Karpas-422 (cell line): ENCODE data around the gene AP2A2. TPM values are rescaled to one million over a fixed set of nuclear protein-coding genes. Genes with fewer than 3 reads are reported as not detected.

ENCODE experiments used
- DNase-seq: peaks from one replicate; pipeline ENCODE4 v3.0.0-alpha.2; 2015
- H2AFZ ChIP-seq: fragments of 200-600 bp; sonication (generic); 2 replicates; pipeline ENCODE4 v1.6.1; 2014; ENCODE audit warnings: antibody characterized with exemption, low read length, mixed read lengths
- H3K27ac ChIP-seq: fragments of 200-600 bp; sonication (generic); 2 replicates; pipeline ENCODE4 v1.5.1; 2014; ENCODE audit warnings: mild to moderate bottlenecking, low read length, moderate library complexity
- H3K27me3 ChIP-seq: fragments of 200-600 bp; sonication (generic); 2 replicates; pipeline ENCODE4 v1.6.1; 2014; ENCODE audit warnings: low read length, mixed read lengths
- H3K36me3 ChIP-seq: fragments of 200-600 bp; sonication (generic); 2 replicates; pipeline ENCODE4 v1.6.1; 2014; ENCODE audit warnings: low read length, mixed read lengths; ENCODE audit not compliant: insufficient read depth
- H3K4me1 ChIP-seq: fragments of 200-600 bp; sonication (generic); 2 replicates; pipeline ENCODE4 v1.6.1; 2014; ENCODE audit warnings: mild to moderate bottlenecking, low read length, mixed read lengths
- H3K4me2 ChIP-seq: fragments of 200-600 bp; sonication (generic); 2 replicates; pipeline ENCODE4 v1.6.1; 2014; ENCODE audit warnings: low read length, low read depth, mild to moderate bottlenecking; ENCODE audit not compliant: poor library complexity, severe bottlenecking
- H3K4me3 ChIP-seq: fragments of 200-600 bp; sonication (generic); 2 replicates; pipeline ENCODE4 v1.5.1; 2014; ENCODE audit warnings: mild to moderate bottlenecking, antibody characterized with exemption, low read length, mixed read lengths
- H3K79me2 ChIP-seq: fragments of 200-600 bp; sonication (generic); 2 replicates; pipeline ENCODE4 v1.6.1; 2014; ENCODE audit warnings: mild to moderate bottlenecking, low read length, mixed read lengths
- H3K9ac ChIP-seq: fragments of 200-600 bp; sonication (generic); 2 replicates; pipeline ENCODE4 v1.6.0; 2014; ENCODE audit warnings: low read length
- H3K9me2 ChIP-seq: fragments of 200-600 bp; sonication (generic), shearing (Covaris generic); replicated peaks from 2 replicates; pipeline ENCODE4 v1.6.0; 2014; ENCODE audit warnings: mild to moderate bottlenecking, low read length, moderate library complexity; ENCODE audit not compliant: insufficient read depth
- H3K9me3 ChIP-seq: fragments of 300-700, 200-600 bp; sonication (generic); 2 replicates; pipeline ENCODE4 v1.6.1; 2014; ENCODE audit warnings: low read length, mixed read lengths
- H4K20me1 ChIP-seq: fragments of 200-600 bp; sonication (generic); 2 replicates; pipeline ENCODE4 v1.6.1; 2014; ENCODE audit warnings: mild to moderate bottlenecking, antibody characterized with exemption, low read length, low read depth; ENCODE audit not compliant: insufficient read depth
- total RNA-seq: library from RNA; depleted of rRNA; stranded (reverse); fragments of >200 nt; shearing (Covaris generic); gene quantifications from 2 replicates; pipeline ENCODE4 v1.2.3, GENCODE V29; 2014; ENCODE audit warnings: low replicate concordance

The AP2A2 gene
- total RNA-seq, 1 experiment from 2014 or later: 34.6 TPM

DNA sequence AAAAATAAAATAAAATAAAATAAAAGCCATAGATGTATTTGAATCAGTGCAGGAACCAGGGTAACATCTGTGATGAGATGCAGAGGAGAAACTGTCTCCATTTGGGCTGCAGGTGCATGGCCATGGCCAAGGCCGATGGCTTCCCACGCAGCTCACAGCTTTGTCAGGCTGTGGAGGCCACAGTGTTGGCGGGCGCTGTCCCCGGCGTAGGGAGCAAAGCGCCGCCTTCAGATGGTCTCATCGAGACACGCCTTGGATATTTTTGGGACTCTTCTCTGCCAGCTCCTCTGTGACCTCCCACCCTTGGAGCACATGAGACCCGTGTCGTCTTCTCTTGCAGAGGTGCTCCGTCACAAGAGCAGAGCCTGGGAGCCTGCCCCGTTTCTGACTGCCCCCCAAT lies 72.2 kb downstream of the AP2A2 start:
- no peaks in the 10 kb centered on the region for H3K36me3 ChIP-seq
- H3K27me3 ChIP-seq: no peaks in the 10 kb centered on the region
- no peak overlapping the region for H3K27ac ChIP-seq

DNA sequence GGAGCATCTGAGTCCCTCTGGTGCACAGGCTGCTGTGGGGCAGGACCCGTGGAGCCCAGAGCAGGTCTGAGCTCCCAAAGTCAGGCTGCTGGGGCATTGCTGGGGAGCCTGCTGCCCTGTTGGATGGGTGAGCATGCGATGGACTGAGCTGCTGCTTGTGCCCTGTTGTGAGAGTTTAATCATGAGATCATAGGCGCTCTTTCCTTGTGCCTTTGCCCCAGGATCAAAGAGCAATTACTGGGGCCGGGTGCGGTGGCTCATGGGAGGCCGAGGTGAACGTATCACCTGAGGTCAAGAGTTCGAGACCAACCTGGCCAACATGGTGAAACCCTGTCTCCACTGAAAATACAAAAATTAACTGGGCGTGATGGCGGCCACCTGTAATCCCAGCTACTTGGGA lies 73.3 kb downstream of the AP2A2 start:
- H3K4me3 ChIP-seq: no peak overlapping the region
- H3K4me2 ChIP-seq: no peak overlapping the region
- H2AFZ ChIP-seq: no peak overlapping the region
- H3K36me3 ChIP-seq: no peaks in the 10 kb centered on the region
- no peaks in the 10 kb centered on the region for H4K20me1 ChIP-seq
- no peaks in the 10 kb centered on the region for H3K27me3 ChIP-seq
- no peaks in the 10 kb centered on the region for H3K79me2 ChIP-seq
- H3K9me3 ChIP-seq: no peaks in the 10 kb centered on the region
- no peak overlapping the region for H3K9ac ChIP-seq
- no peak for DNase-seq
- H3K27ac ChIP-seq: no peak overlapping the region
- no peaks in the 10 kb centered on the region for H3K4me1 ChIP-seq
- H3K9me2 ChIP-seq: no peaks in the 10 kb centered on the region

More for the DNA sequence above, 72.2 kb downstream of the AP2A2 start:
- Histone ChIP-seq H3K79me2 (no peaks in the 10 kb centered on the region), H2AFZ (no peak overlapping the region), H3K9ac (no peak overlapping the region), H3K4me3 (no peak overlapping the region), H3K4me2 (no peak overlapping the region), H3K4me1 (no peaks in the 10 kb centered on the region), H3K9me3 (no peaks in the 10 kb centered on the region), H3K9me2 (no peaks in the 10 kb centered on the region), H4K20me1 (no peaks in the 10 kb centered on the region)
- no peak for DNase-seq

DNA sequence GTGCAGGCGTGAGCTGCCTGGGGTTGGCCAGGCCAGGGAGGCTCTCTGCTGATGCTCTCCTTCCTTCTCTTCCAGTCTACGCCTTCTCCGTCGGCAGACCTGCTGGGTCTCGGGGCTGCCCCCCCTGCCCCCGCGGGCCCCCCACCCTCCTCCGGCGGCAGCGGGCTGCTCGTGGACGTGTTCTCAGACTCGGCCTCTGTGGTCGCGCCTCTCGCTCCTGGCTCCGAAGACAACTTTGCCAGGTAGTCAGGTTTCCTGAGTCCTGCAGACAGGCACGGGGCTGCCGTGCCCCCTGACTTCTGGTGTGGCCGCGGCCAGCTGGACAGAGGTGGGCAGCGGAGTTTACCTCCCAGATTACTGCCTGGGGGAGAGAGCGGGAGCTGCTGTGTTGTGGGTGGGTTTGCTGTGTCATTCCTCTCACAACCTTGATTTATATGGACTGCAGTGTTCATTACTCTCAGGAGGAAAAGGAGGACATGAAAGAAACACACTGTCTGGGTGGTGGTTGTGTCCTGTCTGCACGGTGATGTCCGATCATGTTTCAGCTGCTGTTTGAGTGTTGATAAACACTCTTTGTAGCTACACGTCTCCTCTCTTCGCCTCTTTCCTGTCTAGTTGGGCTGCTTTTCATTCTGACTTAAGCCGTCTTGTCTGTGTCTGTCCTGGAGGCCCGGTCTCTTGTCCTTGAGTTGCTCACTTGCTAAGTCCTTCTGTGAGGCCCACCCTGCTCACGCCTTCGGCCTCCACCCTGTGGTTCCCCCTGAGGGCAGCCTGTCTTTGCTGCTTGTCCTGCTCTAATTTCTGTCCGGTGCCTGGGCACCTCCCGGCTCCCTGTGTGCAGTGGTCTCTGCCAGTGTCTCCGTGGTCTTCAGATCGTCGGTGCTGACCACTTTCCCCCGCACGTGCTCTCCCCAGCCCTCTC lies 74.9 kb downstream of the AP2A2 start:
- Histone ChIP-seq H3K79me2 (no peaks in the 10 kb centered on the region), H4K20me1 (no peaks in the 10 kb centered on the region), H3K9me3 (no peaks in the 10 kb centered on the region), H2AFZ (no peak overlapping the region), H3K27me3 (no peaks in the 10 kb centered on the region), H3K27ac (no peak overlapping the region), H3K36me3 (no peaks in the 10 kb centered on the region), H3K4me1 (no peaks in the 10 kb centered on the region), H3K4me2 (no peak overlapping the region), H3K9ac (no peak overlapping the region), H3K4me3 (no peak overlapping the region), H3K9me2 (no peaks in the 10 kb centered on the region)
- no peak for DNase-seq

DNA sequence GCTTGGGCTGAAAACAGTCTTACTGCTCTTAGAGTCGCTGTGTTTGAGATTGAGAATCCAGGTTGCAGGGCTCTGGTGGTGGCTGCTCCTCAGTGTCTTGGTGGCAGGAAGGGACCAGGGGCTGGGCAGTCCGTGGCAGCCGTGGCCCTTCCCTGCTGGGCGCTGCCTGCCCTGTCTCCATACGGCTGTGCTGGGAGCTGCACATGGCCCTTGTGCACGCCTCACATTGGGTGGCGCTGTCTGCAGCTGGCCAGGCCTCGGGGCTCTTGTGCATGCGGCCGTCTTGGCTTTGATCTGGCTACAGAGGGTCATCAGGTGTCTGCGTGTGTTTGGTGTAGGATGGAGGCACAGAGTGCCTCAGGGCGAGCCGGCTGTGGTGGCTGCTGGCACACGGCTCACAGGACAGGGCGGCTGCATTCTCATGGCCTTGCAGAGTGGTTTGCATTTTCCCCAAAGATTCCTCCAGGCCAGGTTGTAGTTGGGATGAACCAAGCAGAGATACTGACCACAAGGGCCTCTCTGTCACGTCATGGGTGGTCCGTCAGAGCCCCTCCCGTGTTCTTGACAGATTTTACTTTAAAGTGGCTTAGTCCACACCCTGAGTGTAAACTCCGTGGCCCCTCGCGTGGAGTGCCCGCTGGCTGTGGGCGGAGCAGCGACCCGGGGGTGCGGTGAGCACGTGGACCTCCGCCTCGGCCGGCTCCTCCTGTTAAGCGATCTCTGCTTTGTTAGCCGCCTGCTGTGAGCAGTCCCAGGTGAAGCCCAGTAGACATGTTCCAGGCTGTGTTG lies 76.1 kb downstream of the AP2A2 start:
- Histone ChIP-seq H3K9me2 (no peaks in the 10 kb centered on the region), H3K4me3 (no peak overlapping the region), H3K36me3 (no peaks in the 10 kb centered on the region), H3K9me3 (no peaks in the 10 kb centered on the region), H3K9ac (no peak overlapping the region), H3K27me3 (no peaks in the 10 kb centered on the region), H3K4me1 (no peaks in the 10 kb centered on the region), H3K79me2 (no peaks in the 10 kb centered on the region), H3K4me2 (no peak overlapping the region), H4K20me1 (no peaks in the 10 kb centered on the region), H2AFZ (no peak overlapping the region), H3K27ac (no peak overlapping the region)
- no peak for DNase-seq

DNA sequence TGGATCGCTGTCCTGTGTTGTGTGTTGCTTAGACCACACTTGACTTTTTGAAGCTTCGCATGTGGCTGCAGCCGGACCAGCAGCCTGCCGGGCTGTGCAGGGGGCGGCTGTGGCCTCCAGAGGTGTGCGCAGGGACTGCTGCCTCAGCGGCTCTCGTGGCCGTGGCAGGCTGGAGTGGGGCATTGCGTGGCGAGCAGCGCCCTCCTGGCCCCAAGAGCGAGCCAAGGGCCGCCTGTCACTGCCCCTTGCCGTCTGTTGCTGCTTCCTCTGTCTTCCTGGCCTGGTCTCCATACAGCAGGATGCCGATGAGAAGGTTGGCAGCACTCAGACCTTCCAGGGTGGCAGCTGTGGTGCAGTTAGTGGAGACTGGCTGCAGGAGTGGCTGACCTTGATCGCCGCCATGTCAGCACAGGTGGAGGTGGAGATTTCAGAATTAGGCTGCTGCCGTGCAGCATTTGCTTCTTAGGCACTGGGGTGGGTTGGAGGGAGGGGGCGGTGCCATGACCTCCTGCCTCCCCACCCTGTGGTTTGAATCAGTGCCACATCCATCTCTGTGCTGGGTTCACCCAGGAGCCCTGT lies 76.8 kb downstream of the AP2A2 start:
- H3K9ac ChIP-seq: no peak overlapping the region
- no peak overlapping the region for H3K4me3 ChIP-seq
- no peak overlapping the region for H2AFZ ChIP-seq
- no peaks in the 10 kb centered on the region for H3K4me1 ChIP-seq
- H3K9me3 ChIP-seq: no peaks in the 10 kb centered on the region
- no peaks in the 10 kb centered on the region for H3K27me3 ChIP-seq
- no peak for DNase-seq
- no peaks in the 10 kb centered on the region for H3K79me2 ChIP-seq
- H3K9me2 ChIP-seq: no peaks in the 10 kb centered on the region
- H4K20me1 ChIP-seq: no peaks in the 10 kb centered on the region
- no peak overlapping the region for H3K4me2 ChIP-seq
- H3K27ac ChIP-seq: no peak overlapping the region
- no peaks in the 10 kb centered on the region for H3K36me3 ChIP-seq

DNA sequence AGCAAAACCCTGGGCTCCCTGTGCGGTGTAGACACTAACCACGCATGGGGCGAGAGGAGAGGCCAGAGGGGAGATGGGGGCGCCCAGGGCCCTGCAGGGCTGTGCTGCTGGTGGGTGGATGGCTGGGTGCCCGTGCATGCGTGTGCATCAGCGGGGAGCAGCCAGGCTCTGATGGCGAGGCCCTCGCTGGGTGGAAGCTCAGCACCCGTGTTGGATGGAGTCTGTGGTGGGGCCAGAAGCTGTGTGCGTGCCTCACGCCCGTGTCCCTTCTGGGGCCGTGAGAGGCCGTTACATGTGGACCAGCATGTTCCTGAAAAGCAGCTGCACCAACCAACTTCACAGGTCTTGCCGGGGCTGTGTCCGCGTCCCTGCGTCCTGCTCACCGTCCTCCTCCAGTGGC lies 77.5 kb downstream of the AP2A2 start:
- H4K20me1 ChIP-seq: no peaks in the 10 kb centered on the region
- no peak overlapping the region for H3K9ac ChIP-seq
- no peaks in the 10 kb centered on the region for H3K79me2 ChIP-seq
- no peak overlapping the region for H3K4me3 ChIP-seq
- no peaks in the 10 kb centered on the region for H3K9me3 ChIP-seq
- no peak overlapping the region for H3K4me2 ChIP-seq
- H3K4me1 ChIP-seq: no peaks in the 10 kb centered on the region
- no peaks in the 10 kb centered on the region for H3K27me3 ChIP-seq
- H3K36me3 ChIP-seq: no peaks in the 10 kb centered on the region
- no peak overlapping the region for H2AFZ ChIP-seq
- H3K9me2 ChIP-seq: no peaks in the 10 kb centered on the region
- no peak overlapping the region for H3K27ac ChIP-seq
- no peak for DNase-seq

- no peak overlapping the region for H3K27ac ChIP-seq
- H3K4me3 ChIP-seq: no peak overlapping the region
- peaks cover 13% of the 10 kb centered on the region; the same call in 1 of the 2 replicates for H3K36me3 ChIP-seq
- H3K9me2 ChIP-seq: no peaks in the 10 kb centered on the region
- no peak overlapping the region for H3K9ac ChIP-seq
- no peaks in the 10 kb centered on the region for H3K4me1 ChIP-seq
- no peak overlapping the region for H3K4me2 ChIP-seq
- H3K9me3 ChIP-seq: no peaks in the 10 kb centered on the region
- H4K20me1 ChIP-seq: no peaks in the 10 kb centered on the region
- no peak for DNase-seq
- no peaks in the 10 kb centered on the region for H3K79me2 ChIP-seq
- H3K27me3 ChIP-seq: no peaks in the 10 kb centered on the region
- H2AFZ ChIP-seq: no peak overlapping the region
These were observed 80.3 kb downstream of the AP2A2 start for GRCh38 chr11:1005928-1006327.

DNA sequence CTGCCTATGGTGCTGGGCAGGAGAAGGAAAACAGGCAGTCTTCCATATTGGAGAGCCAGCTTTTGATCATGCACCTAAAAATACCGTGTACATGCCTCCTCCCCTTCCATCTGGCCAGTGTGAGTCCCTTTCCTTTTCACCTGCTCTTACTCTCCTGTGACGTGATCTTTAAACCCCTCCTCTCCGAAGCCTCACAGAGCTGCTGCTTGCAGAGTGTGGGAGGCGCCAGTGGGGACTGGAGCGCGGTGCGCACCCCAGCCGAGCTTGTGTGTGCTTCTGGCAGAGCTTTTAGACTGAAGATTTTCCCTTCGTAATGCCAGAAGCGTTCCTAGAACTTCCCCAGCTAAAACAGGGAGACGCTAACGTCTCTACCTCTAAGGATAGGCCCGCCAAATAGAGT lies 81.1 kb downstream of the AP2A2 start:
- no peak for DNase-seq
- Histone ChIP-seq H3K27me3 (no peaks in the 10 kb centered on the region), H2AFZ (no peak overlapping the region), H3K4me2 (no peak overlapping the region), H3K4me3 (no peak overlapping the region), H3K4me1 (no peaks in the 10 kb centered on the region), H3K9me3 (no peaks in the 10 kb centered on the region), H3K9ac (no peak overlapping the region), H3K79me2 (no peaks in the 10 kb centered on the region), H4K20me1 (no peaks in the 10 kb centered on the region), H3K9me2 (no peaks in the 10 kb centered on the region), H3K27ac (no peak overlapping the region), H3K36me3 (peaks cover 19% of the 10 kb centered on the region; the same call in 1 of the 2 replicates)
